Measurements from ENCODE around the gene TEN1.
A peak's percentile ranks its signal among the peaks of the same experiment; 100 is the strongest.

Gene TEN1

GRCh38 chr17:75978938-75979704, at the start of gene TEN1, which contains the start of gene ACOX1:
TSS of gene TEN1 (plus strand) at chr17:75979240. CDS start at chr17:75986193, 6,953 bp downstream.
TSS of gene ACOX1 (minus strand) at chr17:75979166. CDS start at chr17:75979073, 93 bp downstream.
- Histone ChIP-seq H3K27me3 (ENCODE audit: low read depth, low read length) (no peaks in the 10 kb centered on the region), H2AFZ (ENCODE audit: low read depth, low read length) (peak within 1 kb of the TSS; percentile 96), H3K9me3 (ENCODE audit: insufficient read depth, low read length) (no peaks in the 10 kb centered on the region), H3K4me3 (ENCODE audit: low read length) (peak within 1 kb of the TSS; percentile 86), H3K4me2 (ENCODE audit: low read length) (peak within 1 kb of the TSS; percentile 96), H3K9ac (ENCODE audit: low read length) (peak within 1 kb of the TSS; percentile 93), H3K27ac (ENCODE audit: low read length) (peak within 1 kb of the TSS; percentile 76), H3K36me3 (replicated peaks; ENCODE audit: low read depth, low read length) (no peaks in the 10 kb centered on the region), H3K4me1 (ENCODE audit: low read length) (peaks cover 15% of the 10 kb centered on the region), H3K79me2 (ENCODE audit: low read length) (peaks cover 9% of the 10 kb centered on the region), H4K20me1 (ENCODE audit: insufficient read depth, low read length) (no peaks in the 10 kb centered on the region)
- TF ChIP-seq CTCF (IDR thresholded peaks at IDR 0.05; ENCODE audit: low read depth, low read length) (peak; percentile 24; the same call in 1 of the 2 replicates), EZH2phosphoT487 (IDR thresholded peaks at IDR 0.05; ENCODE audit: low read depth) (no peak)

GRCh38 chr17:75931062-75931461, 48.0 kb upstream of the TEN1 start:
- Histone ChIP-seq H4K20me1 (ENCODE audit: insufficient read depth, low read length) (no peaks in the 10 kb centered on the region), H3K27ac (ENCODE audit: low read length) (no peak overlapping the region), H3K9me3 (ENCODE audit: insufficient read depth, low read length) (no peaks in the 10 kb centered on the region), H3K9ac (ENCODE audit: low read length) (no peak overlapping the region), H3K4me3 (ENCODE audit: low read length) (no peak overlapping the region), H2AFZ (ENCODE audit: low read depth, low read length) (no peak overlapping the region), H3K79me2 (ENCODE audit: low read length) (no peaks in the 10 kb centered on the region), H3K4me1 (ENCODE audit: low read length) (no peaks in the 10 kb centered on the region), H3K27me3 (ENCODE audit: low read depth, low read length) (no peaks in the 10 kb centered on the region), H3K4me2 (ENCODE audit: low read length) (no peak overlapping the region), H3K36me3 (replicated peaks; ENCODE audit: low read depth, low read length) (no peaks in the 10 kb centered on the region)
- TF ChIP-seq EZH2phosphoT487 (IDR thresholded peaks at IDR 0.05; ENCODE audit: low read depth) (no peak), CTCF (IDR thresholded peaks at IDR 0.05; ENCODE audit: low read depth, low read length) (no peak)

DNA sequence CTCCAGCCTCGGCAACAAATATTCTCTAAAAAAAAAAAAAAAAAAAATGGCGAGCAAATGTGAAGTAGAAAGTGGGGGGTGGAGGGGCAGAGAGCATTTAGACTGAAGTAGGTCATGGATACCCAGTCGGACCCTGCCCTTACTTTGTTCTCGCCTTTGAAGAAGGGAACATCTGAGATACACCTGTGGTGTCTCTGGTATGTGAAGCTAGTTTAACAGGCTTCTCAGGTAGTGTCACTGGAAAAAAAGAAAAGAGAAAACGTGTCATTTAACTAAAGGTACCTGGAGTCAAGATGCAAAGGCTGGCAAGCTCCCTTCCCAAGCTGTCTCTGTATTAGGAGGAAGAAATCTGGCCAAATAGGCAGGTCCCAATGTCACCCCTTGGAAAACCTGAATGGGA, 46.2 kb upstream of the TEN1 start:
- Histone ChIP-seq H2AFZ (ENCODE audit: low read depth, low read length) (no peak overlapping the region), H3K4me2 (ENCODE audit: low read length) (no peak overlapping the region), H3K27ac (ENCODE audit: low read length) (no peak overlapping the region), H4K20me1 (ENCODE audit: insufficient read depth, low read length) (no peaks in the 10 kb centered on the region), H3K4me3 (ENCODE audit: low read length) (no peak overlapping the region), H3K9me3 (ENCODE audit: insufficient read depth, low read length) (no peaks in the 10 kb centered on the region), H3K79me2 (ENCODE audit: low read length) (no peaks in the 10 kb centered on the region), H3K4me1 (ENCODE audit: low read length) (no peaks in the 10 kb centered on the region), H3K9ac (ENCODE audit: low read length) (no peak overlapping the region), H3K36me3 (replicated peaks; ENCODE audit: low read depth, low read length) (no peaks in the 10 kb centered on the region), H3K27me3 (ENCODE audit: low read depth, low read length) (no peaks in the 10 kb centered on the region)
- TF ChIP-seq CTCF (IDR thresholded peaks at IDR 0.05; ENCODE audit: low read depth, low read length) (no peak), EZH2phosphoT487 (IDR thresholded peaks at IDR 0.05; ENCODE audit: low read depth) (no peak)

DNA sequence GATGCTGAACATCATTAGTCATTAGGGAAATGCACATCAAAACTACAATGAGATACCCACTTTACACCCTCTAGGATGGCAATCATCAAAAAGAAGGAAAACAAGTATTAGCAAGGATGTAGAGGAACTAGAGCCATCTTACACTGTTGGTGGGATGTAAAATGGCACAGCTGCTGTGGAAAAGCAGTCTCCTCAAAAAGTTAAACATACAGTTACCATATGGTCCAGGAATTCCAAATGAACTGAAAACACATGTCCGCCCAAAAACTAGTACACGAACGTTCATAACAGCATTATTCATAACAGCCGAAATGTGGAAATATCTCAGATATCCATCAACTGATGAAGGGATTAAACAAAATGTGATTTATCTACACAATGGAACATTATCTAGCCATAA, 45.2 kb upstream of the TEN1 start:
- Histone ChIP-seq H3K4me1 (ENCODE audit: low read length) (no peaks in the 10 kb centered on the region), H3K4me3 (ENCODE audit: low read length) (no peak overlapping the region), H3K9me3 (ENCODE audit: insufficient read depth, low read length) (no peaks in the 10 kb centered on the region), H3K27me3 (ENCODE audit: low read depth, low read length) (no peaks in the 10 kb centered on the region), H3K9ac (ENCODE audit: low read length) (no peak overlapping the region), H3K36me3 (replicated peaks; ENCODE audit: low read depth, low read length) (no peaks in the 10 kb centered on the region), H2AFZ (ENCODE audit: low read depth, low read length) (no peak overlapping the region), H3K79me2 (ENCODE audit: low read length) (no peaks in the 10 kb centered on the region), H3K27ac (ENCODE audit: low read length) (no peak overlapping the region), H3K4me2 (ENCODE audit: low read length) (no peak overlapping the region), H4K20me1 (ENCODE audit: insufficient read depth, low read length) (no peaks in the 10 kb centered on the region)
- no peak for TF ChIP-seq EZH2phosphoT487 (IDR thresholded peaks at IDR 0.05; ENCODE audit: low read depth)
